GM19240 (cell line): ENCODE results near the gene LRP1.

Source experiments
- DNase-seq: peaks from one replicate; pipeline ENCODE4 v3.0.0; 2011; ENCODE audit warnings: low spot score; ENCODE audit not compliant: insufficient read length

Gene LRP1

GRCh38 chr12:57235017-57235727 is 106.9 kb downstream of the LRP1 start:
- no peak for DNase-seq

GRCh38 chr12:57235728-57236131 is 107.4 kb downstream of the LRP1 start:
- no peak for DNase-seq

- DNase-seq = no peak
These were observed 108.1 kb downstream of the LRP1 start for GRCh38 chr12:57236201-57236924.

- no peak for DNase-seq
These were observed 108.8 kb downstream of the LRP1 start for GRCh38 chr12:57236925-57237595.

GRCh38 chr12:57237596-57237931 is 109.3 kb downstream of the LRP1 start:
- DNase-seq = no peak

- no peak for DNase-seq
These were observed 109.9 kb downstream of the LRP1 start for GRCh38 chr12:57237932-57238853.

GRCh38 chr12:57238854-57239554 is 110.7 kb downstream of the LRP1 start:
- DNase-seq = peak; percentile 89

- DNase-seq = no peak
These were observed 111.3 kb downstream of the LRP1 start for GRCh38 chr12:57239587-57240065.

GRCh38 chr12:57240066-57240921 is 112.0 kb downstream of the LRP1 start:
- DNase-seq = no peak

- no peak for DNase-seq
These were observed 112.7 kb downstream of the LRP1 start for GRCh38 chr12:57240926-57241401.

- no peak for DNase-seq
These were observed 113.4 kb downstream of the LRP1 start for GRCh38 chr12:57241402-57242310.

GRCh38 chr12:57242329-57242690 is 114.0 kb downstream of the LRP1 start:
- DNase-seq = no peak

- peak; percentile 53 for DNase-seq
These were observed 114.6 kb downstream of the LRP1 start for GRCh38 chr12:57242691-57243454.

GRCh38 chr12:57243521-57244311 is 115.4 kb downstream of the LRP1 start:
- DNase-seq = peak; percentile 55

- DNase-seq = no peak
These were observed 116.0 kb downstream of the LRP1 start for GRCh38 chr12:57244312-57244696.

GRCh38 chr12:57247041-57247440 is 118.8 kb downstream of the LRP1 start:
- DNase-seq = no peak
